ENCODE results near the gene DOK1.

GRCh38 chr2:74548285-74548899 lies 6.1 kb upstream of the DOK1 start:
- TF ChIP-seq, protein P1, sequence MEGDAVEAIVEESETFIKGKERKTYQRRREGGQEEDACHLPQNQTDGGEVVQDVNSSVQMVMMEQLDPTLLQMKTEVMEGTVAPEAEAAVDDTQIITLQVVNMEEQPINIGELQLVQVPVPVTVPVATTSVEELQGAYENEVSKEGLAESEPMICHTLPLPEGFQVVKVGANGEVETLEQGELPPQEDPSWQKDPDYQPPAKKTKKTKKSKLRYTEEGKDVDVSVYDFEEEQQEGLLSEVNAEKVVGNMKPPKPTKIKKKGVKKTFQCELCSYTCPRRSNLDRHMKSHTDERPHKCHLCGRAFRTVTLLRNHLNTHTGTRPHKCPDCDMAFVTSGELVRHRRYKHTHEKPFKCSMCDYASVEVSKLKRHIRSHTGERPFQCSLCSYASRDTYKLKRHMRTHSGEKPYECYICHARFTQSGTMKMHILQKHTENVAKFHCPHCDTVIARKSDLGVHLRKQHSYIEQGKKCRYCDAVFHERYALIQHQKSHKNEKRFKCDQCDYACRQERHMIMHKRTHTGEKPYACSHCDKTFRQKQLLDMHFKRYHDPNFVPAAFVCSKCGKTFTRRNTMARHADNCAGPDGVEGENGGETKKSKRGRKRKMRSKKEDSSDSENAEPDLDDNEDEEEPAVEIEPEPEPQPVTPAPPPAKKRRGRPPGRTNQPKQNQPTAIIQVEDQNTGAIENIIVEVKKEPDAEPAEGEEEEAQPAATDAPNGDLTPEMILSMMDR (IDR thresholded peaks at IDR 0.05): no peak
- no peak for TF ChIP-seq POLR2A (IDR thresholded peaks at IDR 0.05)

Data from uterus (tissue), 2 donors.